GM19468 (cell line): ENCODE measurements around the gene DPP10.

Experiments used
- ATAC-seq: cut with Tn5 transposase; IDR thresholded peaks from one replicate; pipeline ENCODE4 v1.9.1; 2021; ENCODE audit warnings: mild to moderate bottlenecking, moderate library complexity, moderate number of reproducible peaks; ENCODE audit not compliant: unreplicated experiment; ENCODE audit errors: extremely low read depth

The DPP10 gene

GRCh38 chr2:115574667-115575066 lies 1132.2 kb downstream of the DPP10 start:
- no peak for ATAC-seq

DNA sequence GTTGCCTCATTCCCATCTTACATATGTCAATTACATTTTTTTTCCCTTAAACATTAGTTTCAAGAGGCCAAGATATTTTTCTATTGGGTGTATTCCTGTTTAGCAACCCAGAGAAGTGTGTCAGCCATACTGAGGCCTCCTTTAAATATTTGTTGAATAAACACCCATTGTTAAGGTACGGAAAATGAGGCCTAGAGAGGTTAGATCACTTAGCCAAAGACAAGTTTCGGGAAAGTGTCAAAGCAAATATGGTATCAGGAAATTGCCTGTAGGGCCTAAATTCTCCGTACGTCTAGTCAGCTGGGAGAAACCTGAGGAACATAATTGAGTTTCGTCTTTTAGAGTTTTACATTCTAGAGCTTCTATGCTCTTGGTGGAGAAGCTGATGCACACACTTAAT lies 1138.3 kb downstream of the DPP10 start:
- ATAC-seq, result no peak

- no peak for ATAC-seq
Observed at GRCh38 chr2:115584507-115584906, 1142.1 kb downstream of the DPP10 start.

GRCh38 chr2:115596659-115597375 lies 1154.4 kb downstream of the DPP10 start:
- ATAC-seq, result no peak

DNA sequence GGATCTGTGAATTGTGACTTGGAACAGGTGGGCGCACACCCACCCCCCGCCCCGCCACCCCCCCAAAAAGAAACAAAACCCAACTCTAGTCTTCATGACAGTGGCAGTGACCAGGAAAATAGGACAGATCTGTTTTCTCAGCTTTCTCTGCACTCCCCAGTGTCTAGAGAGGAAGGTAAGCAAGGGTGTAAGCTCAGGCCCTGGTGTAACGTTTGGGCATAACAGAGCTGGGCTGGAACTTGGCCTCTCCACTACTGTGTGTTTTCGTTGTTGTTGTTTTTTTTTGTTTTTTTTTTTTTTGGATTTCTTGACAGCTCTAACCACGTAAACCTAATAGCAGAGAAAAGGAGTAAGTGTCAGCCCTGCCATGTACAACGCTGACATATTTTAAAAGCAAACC lies 1160.8 kb downstream of the DPP10 start:
- ATAC-seq, result no peak

DNA sequence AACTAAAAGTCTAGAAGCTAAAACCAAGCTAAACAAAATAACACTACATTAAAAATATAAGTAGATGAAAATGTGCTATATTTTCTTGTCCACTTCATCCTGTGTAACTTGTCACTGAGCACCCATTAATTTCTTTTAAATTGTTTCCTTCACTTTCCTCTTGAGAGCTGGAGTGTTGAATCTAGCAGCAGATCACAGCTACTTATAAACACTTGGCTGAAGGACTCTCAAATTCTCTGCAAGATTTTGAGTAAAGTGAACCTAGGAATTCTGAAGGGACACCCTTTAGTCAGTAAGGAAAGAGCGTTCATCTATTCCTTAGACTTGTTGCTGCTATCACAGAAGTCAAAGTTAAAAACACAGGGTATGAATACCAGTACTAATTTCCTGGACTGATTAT lies 1163.9 kb downstream of the DPP10 start:
- ATAC-seq, result no peak

DNA sequence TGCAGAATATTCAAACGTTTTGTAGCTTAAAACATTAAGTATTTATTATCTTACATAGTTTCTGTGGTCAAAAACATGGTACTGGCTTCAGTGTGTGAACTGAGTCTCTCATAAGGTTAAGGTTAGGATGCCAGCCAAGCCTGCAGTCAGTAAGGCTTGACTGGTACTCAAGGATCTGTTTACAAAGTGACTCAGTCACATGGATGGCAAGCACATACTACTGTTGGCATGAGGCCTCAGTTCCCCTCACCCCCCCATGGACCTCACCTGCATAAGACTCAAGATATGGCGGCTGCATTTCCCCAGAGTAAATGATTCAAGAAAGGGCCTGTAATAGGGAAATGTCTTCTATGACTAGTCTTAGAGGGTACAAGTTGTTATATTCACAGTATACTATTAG lies 1167.5 kb downstream of the DPP10 start:
- no peak for ATAC-seq

- ATAC-seq, result no peak
Observed at GRCh38 chr2:115610888-115611287, 1168.4 kb downstream of the DPP10 start.

GRCh38 chr2:115624332-115624731 lies 1181.9 kb downstream of the DPP10 start:
- no peak for ATAC-seq

- ATAC-seq, result no peak
Observed at GRCh38 chr2:115634578-115634977, 1192.1 kb downstream of the DPP10 start.

- ATAC-seq, result no peak
Observed at GRCh38 chr2:115635430-115635829, 1193.0 kb downstream of the DPP10 start.

GRCh38 chr2:115649731-115650130 lies 1207.3 kb downstream of the DPP10 start:
- no peak for ATAC-seq

DNA sequence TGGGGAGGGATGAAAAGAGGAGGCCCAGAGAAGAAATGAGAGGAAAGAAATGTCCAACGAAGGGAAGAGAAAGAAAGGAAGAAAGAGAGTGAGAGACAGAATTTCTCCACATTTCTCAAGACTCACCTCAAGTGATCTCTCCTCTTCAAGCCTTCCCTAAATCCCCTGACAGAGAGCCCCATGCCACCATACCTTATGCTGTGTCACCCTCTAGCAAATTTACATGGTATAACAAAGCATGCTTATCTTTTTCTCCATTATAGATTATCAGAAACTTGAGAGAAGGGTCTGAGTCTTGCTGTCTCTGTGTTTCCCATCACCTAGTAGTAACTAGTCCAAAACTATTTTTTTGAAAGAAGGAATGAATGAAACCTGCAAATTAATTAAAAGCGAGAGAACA lies 1208.4 kb downstream of the DPP10 start:
- ATAC-seq, result no peak

DNA sequence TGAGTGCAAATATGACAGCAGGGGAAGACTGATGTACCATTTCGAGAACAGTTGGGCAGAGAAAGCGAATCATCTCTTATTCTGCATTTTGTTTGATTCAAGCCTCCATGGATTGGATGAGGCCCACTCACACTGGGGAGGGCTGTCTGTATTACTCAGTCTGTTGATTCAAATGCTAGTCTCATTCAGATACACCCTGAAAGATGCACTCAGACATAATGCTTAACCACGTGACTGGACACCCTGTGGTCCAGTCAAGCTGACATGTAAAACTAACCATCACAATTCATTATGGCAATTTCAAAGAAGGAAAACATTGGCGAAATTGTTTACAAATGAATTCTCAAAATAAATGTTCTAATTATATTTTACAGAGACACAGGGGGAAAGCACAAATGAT lies 1210.2 kb downstream of the DPP10 start:
- ATAC-seq, result no peak

- no peak for ATAC-seq
Observed at GRCh38 chr2:115654362-115654761, 1211.9 kb downstream of the DPP10 start.

DNA sequence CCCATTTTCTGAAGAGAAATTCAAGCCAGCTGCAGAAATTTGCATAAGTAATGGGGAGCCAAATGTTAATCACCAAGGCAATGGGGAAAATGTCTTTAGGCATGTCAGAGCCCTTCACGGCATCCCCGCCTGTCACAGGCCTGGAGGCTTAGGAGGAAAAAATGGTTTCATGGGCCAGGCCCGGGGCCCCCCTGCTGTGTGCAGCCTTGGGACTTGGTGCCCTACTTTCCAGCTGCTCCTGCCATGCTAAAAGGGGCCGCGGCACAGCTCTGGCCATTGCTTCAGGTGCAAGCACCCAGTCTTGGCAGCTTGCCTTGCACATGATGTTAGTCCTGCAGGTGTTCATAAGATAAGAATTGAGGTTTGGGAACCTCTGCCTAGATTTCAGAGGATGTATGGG lies 1235.7 kb downstream of the DPP10 start:
- ATAC-seq, result no peak

DNA sequence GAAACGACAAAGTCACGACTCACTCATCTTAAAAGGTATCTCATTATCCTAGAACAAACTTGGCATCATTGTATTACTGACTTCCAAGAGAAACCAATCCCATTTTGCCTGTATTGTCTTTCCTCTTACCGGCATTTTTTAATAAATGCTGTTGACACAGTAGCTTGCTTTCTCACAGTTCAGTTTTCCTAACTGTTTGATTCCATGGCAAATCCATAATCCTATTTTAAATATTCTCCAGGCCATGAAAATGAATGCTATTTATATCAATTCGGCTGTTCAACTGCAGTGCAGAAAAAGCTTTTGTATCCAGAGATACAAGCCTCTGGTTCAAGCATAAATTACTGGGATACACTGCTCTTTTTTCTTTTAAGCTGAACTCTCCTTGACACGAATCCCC lies 1241.9 kb downstream of the DPP10 start:
- no peak for ATAC-seq

- ATAC-seq, result no peak
Observed at GRCh38 chr2:115691409-115691808, 1249.0 kb downstream of the DPP10 start.

DNA sequence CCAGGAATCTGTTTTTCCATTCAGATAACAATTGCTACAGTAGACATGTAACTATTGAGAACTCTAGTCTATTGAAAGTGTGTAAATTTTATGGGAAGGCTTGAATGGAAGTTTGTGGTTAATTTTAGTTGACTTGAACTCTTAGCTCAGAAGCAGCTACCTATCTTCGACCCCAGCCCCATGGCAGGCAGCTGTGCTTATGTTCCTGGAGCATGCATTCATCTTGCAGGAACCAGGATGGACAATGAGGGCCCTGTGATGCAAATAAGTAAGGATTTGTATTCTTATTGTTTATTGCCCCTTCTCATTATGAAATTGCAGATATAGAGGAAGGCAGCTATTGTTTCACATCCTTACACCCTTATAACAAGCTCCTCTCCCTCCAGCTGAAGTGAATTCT lies 1252.2 kb downstream of the DPP10 start:
- no peak for ATAC-seq

GRCh38 chr2:115733190-115733775 lies 1290.8 kb downstream of the DPP10 start:
- no peak for ATAC-seq

DNA sequence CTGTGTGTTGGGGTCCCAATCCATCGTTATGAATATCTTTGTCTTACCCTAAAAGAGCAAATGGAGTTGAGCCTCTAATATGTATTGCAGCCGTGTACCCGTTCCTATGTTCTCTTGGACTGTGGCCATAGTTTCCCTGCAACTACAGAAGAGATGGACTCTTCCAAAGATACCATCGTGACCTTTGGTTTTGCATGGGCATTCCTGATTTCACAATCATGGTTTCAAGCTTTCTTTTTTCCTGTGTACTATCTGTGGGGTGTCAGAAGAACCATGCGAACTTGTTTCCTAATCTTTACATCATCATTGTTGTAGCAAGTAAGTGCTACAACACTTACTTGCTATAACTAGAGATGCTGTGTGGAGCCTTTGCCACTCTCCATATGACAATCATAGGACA lies 1295.7 kb downstream of the DPP10 start:
- ATAC-seq, result no peak

- ATAC-seq, result no peak
Observed at GRCh38 chr2:115739574-115739973, 1297.1 kb downstream of the DPP10 start.
